HEK293 (cell line): Measurements from ENCODE around the gene MTURN.

Experiments used
- BCL11A ChIP-seq: fragments of 450-650 bp; formaldehyde crosslinking; IDR thresholded peaks from 2 replicates; pipeline ENCODE4 v1.5.1; 2016; ENCODE audit warnings: low read depth, missing biosample characterization, missing genetic modification characterization
- ELK4 ChIP-seq: IDR thresholded peaks from 2 replicates; pipeline ENCODE4 v1.6.1; 2011; ENCODE audit warnings: mild to moderate bottlenecking, low read depth, low read length, borderline replicate concordance
- YY1 ChIP-seq: fragments of 450-650 bp; formaldehyde crosslinking; IDR thresholded peaks from 2 replicates; pipeline ENCODE4 v1.5.1; 2018; ENCODE audit warnings: missing biosample characterization, missing genetic modification characterization
- ZNF157 ChIP-seq: fragments of 450-650 bp; formaldehyde crosslinking; IDR thresholded peaks from 2 replicates; pipeline ENCODE4 v1.5.1; 2016; ENCODE audit warnings: missing biosample characterization, missing genetic modification characterization
- ZNF221 ChIP-seq: fragments of 450-650 bp; formaldehyde crosslinking; IDR thresholded peaks from 2 replicates; pipeline ENCODE4 v1.5.1; 2017; ENCODE audit warnings: missing biosample characterization, missing genetic modification characterization, borderline replicate concordance
- ZNF311 ChIP-seq: fragments of 450-650 bp; formaldehyde crosslinking; IDR thresholded peaks from 2 replicates; pipeline ENCODE4 v1.5.1; 2017; ENCODE audit warnings: missing biosample characterization, missing genetic modification characterization, borderline replicate concordance
- ZNF350 ChIP-seq: fragments of 450-650 bp; formaldehyde crosslinking; IDR thresholded peaks from 2 replicates; pipeline ENCODE4 v1.5.0; 2017; ENCODE audit warnings: missing biosample characterization, mild to moderate bottlenecking, missing genetic modification characterization
- ZNF354C ChIP-seq: fragments of 450-650 bp; formaldehyde crosslinking; IDR thresholded peaks from 2 replicates; pipeline ENCODE4 v1.5.1; 2016; ENCODE audit warnings: missing biosample characterization, missing genetic modification characterization, low read depth, borderline replicate concordance
- ZNF544 ChIP-seq: fragments of 450-650 bp; formaldehyde crosslinking; IDR thresholded peaks from 2 replicates; pipeline ENCODE4 v1.5.0; 2017; ENCODE audit warnings: missing biosample characterization, missing genetic modification characterization
- ZNF621 ChIP-seq: fragments of 450-650 bp; formaldehyde crosslinking; IDR thresholded peaks from 2 replicates; pipeline ENCODE4 v1.5.1; 2017; ENCODE audit warnings: missing biosample characterization, missing genetic modification characterization
- ZNF704 ChIP-seq: fragments of 450-650 bp; formaldehyde crosslinking; IDR thresholded peaks from 2 replicates; pipeline ENCODE4 v1.5.1; 2016; ENCODE audit warnings: missing biosample characterization, missing genetic modification characterization
- TF ChIP-seq, protein P1 (sequence below): fragments of 450-650 bp; formaldehyde crosslinking; IDR thresholded peaks from 2 replicates; pipeline ENCODE4 v1.5.1; 2016; ENCODE audit warnings: missing biosample characterization, missing genetic modification characterization
- TF ChIP-seq, protein P2 (sequence below): fragments of 450-650 bp; formaldehyde crosslinking; IDR thresholded peaks from 2 replicates; pipeline ENCODE4 v1.5.1; 2016; ENCODE audit warnings: missing biosample characterization, missing genetic modification characterization, low read depth
- TF ChIP-seq, protein P3 (sequence below): fragments of 450-650 bp; formaldehyde crosslinking; IDR thresholded peaks from 2 replicates; pipeline ENCODE4 v1.5.1; 2016; ENCODE audit warnings: missing biosample characterization, missing genetic modification characterization

GRCh38 chr7:30160329-30160728 is 25.5 kb downstream of the MTURN start:
- TF ChIP-seq YY1 (tag by site-specific recombination) = no peak
- TF ChIP-seq ZNF157 (tag by site-specific recombination) = no peak
- TF ChIP-seq, protein P1, sequence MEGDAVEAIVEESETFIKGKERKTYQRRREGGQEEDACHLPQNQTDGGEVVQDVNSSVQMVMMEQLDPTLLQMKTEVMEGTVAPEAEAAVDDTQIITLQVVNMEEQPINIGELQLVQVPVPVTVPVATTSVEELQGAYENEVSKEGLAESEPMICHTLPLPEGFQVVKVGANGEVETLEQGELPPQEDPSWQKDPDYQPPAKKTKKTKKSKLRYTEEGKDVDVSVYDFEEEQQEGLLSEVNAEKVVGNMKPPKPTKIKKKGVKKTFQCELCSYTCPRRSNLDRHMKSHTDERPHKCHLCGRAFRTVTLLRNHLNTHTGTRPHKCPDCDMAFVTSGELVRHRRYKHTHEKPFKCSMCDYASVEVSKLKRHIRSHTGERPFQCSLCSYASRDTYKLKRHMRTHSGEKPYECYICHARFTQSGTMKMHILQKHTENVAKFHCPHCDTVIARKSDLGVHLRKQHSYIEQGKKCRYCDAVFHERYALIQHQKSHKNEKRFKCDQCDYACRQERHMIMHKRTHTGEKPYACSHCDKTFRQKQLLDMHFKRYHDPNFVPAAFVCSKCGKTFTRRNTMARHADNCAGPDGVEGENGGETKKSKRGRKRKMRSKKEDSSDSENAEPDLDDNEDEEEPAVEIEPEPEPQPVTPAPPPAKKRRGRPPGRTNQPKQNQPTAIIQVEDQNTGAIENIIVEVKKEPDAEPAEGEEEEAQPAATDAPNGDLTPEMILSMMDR (tag by site-specific recombination) = no peak
- TF ChIP-seq ZNF221 (tag by site-specific recombination) = no peak
- TF ChIP-seq ZNF704 (tag by site-specific recombination) = no peak
- no peak for TF ChIP-seq ZNF354C (tag by site-specific recombination)
- TF ChIP-seq, protein P2, sequence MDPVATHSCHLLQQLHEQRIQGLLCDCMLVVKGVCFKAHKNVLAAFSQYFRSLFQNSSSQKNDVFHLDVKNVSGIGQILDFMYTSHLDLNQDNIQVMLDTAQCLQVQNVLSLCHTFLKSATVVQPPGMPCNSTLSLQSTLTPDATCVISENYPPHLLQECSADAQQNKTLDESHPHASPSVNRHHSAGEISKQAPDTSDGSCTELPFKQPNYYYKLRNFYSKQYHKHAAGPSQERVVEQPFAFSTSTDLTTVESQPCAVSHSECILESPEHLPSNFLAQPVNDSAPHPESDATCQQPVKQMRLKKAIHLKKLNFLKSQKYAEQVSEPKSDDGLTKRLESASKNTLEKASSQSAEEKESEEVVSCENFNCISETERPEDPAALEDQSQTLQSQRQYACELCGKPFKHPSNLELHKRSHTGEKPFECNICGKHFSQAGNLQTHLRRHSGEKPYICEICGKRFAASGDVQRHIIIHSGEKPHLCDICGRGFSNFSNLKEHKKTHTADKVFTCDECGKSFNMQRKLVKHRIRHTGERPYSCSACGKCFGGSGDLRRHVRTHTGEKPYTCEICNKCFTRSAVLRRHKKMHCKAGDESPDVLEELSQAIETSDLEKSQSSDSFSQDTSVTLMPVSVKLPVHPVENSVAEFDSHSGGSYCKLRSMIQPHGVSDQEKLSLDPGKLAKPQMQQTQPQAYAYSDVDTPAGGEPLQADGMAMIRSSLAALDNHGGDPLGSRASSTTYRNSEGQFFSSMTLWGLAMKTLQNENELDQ (tag by site-specific recombination) = no peak
- TF ChIP-seq, protein P3, sequence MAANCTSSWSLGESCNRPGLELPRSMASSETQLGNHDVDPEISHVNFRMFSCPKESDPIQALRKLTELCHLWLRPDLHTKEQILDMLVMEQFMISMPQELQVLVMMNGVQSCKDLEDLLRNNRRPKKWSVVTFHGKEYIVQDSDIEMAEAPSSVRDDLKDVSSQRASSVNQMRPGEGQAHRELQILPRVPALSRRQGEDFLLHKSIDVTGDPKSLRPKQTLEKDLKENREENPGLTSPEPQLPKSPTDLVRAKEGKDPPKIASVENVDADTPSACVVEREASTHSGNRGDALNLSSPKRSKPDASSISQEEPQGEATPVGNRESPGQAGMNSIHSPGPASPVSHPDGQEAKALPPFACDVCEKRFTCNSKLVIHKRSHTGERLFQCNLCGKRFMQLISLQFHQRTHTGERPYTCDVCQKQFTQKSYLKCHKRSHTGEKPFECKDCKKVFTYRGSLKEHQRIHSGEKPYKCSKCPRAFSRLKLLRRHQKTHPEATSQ = no peak
- no peak for TF ChIP-seq BCL11A
- no peak for TF ChIP-seq ZNF350 (tag by site-specific recombination)
- TF ChIP-seq ZNF544 (tag by site-specific recombination) = no peak
- no peak for TF ChIP-seq ELK4
- no peak for TF ChIP-seq ZNF621
- TF ChIP-seq ZNF311 = no peak
